Trophoblast cell (in vitro differentiated cells and primary cell): ENCODE results near the gene SLC24A4.

Experiments used
- DNase-seq, 2 donors: peaks; one replicate each; pipeline ENCODE4 v3.0.0-alpha.2; 2016
- H2AFZ ChIP-seq: 2 replicates; pipeline ENCODE4 v1.6.1; 2013; ENCODE audit warnings: low read length, moderate library complexity, mild to moderate bottlenecking; ENCODE audit not compliant: insufficient read depth, poor library complexity
- H2AK5ac ChIP-seq: 2 replicates; pipeline ENCODE4 v1.6.1; 2013; ENCODE audit warnings: mild to moderate bottlenecking, low read length
- H2BK120ac ChIP-seq: 2 replicates; pipeline ENCODE4 v1.6.1; 2013; ENCODE audit warnings: low read length, mild to moderate bottlenecking, moderate library complexity; ENCODE audit not compliant: insufficient read depth, poor library complexity
- H2BK12ac ChIP-seq: 2 replicates; pipeline ENCODE4 v1.6.1; 2013; ENCODE audit warnings: mild to moderate bottlenecking, low read length, moderate library complexity
- H2BK5ac ChIP-seq: 2 replicates; pipeline ENCODE4 v1.6.1; 2013; ENCODE audit warnings: low read length, low read depth, moderate library complexity, mild to moderate bottlenecking; ENCODE audit not compliant: poor library complexity
- H3K14ac ChIP-seq: 2 replicates; pipeline ENCODE4 v1.6.1; 2013; ENCODE audit warnings: mild to moderate bottlenecking, low read length
- H3K18ac ChIP-seq: 2 replicates; pipeline ENCODE4 v1.6.1; 2013; ENCODE audit warnings: mild to moderate bottlenecking, low read length
- H3K23ac ChIP-seq: 2 replicates; pipeline ENCODE4 v1.6.1; 2013; ENCODE audit warnings: low read length
- H3K27ac ChIP-seq: 2 replicates; pipeline ENCODE4 v1.5.1; 2013; ENCODE audit warnings: low read depth, mild to moderate bottlenecking, inconsistent platforms, low read length, moderate library complexity
- H3K27me3 ChIP-seq: 2 replicates; pipeline ENCODE4 v1.6.1; 2013; ENCODE audit warnings: inconsistent platforms, mild to moderate bottlenecking, low read length, moderate library complexity; ENCODE audit not compliant: insufficient read depth
- H3K36me3 ChIP-seq, 2 experiments: 1 replicate in 1 of 2; 2 replicates in 1 of 2; pipeline ENCODE4 v1.6.1; 2013; ENCODE audit warnings: low read length in 2 of 2, mild to moderate bottlenecking in 2 of 2, moderate library complexity in 1 of 2; ENCODE audit not compliant: insufficient read depth in 2 of 2, control insufficient read depth in 1 of 2
- H3K4ac ChIP-seq: 2 replicates; pipeline ENCODE4 v1.6.1; 2013; ENCODE audit warnings: low read depth, mild to moderate bottlenecking, low read length, moderate library complexity
- H3K4me1 ChIP-seq, 2 experiments: 1 replicate in 1 of 2; 2 replicates in 1 of 2; pipeline ENCODE4 v1.6.1; 2013; ENCODE audit warnings: low read length in 2 of 2, mild to moderate bottlenecking in 2 of 2, moderate library complexity in 1 of 2; ENCODE audit not compliant: insufficient read depth in 2 of 2, control insufficient read depth in 1 of 2
- H3K4me2 ChIP-seq: 2 replicates; pipeline ENCODE4 v1.6.1; 2013; ENCODE audit warnings: inconsistent platforms, mild to moderate bottlenecking, low read length, moderate library complexity
- H3K4me3 ChIP-seq: 2 replicates; pipeline ENCODE4 v1.5.1; 2013; ENCODE audit warnings: mild to moderate bottlenecking, low read depth, low read length, inconsistent platforms
- H3K79me1 ChIP-seq: one replicate; pipeline ENCODE4 v1.6.1; 2013; ENCODE audit warnings: low read length
- H3K79me2 ChIP-seq: 2 replicates; pipeline ENCODE4 v1.6.1; 2013; ENCODE audit warnings: low read length, mild to moderate bottlenecking; ENCODE audit not compliant: control insufficient read depth, insufficient read depth, poor library complexity
- H3K9ac ChIP-seq: 2 replicates; pipeline ENCODE4 v1.6.1; 2013; ENCODE audit warnings: mild to moderate bottlenecking, low read length
- H3K9me3 ChIP-seq: 2 replicates; pipeline ENCODE4 v1.6.1; 2013; ENCODE audit warnings: low read depth, mild to moderate bottlenecking, control low read depth, inconsistent platforms, low read length; ENCODE audit not compliant: insufficient read depth
- H4K12ac ChIP-seq: 2 replicates; pipeline ENCODE4 v1.6.1; 2013; ENCODE audit warnings: low read depth, mild to moderate bottlenecking, low read length, moderate library complexity
- H4K8ac ChIP-seq: 2 replicates; pipeline ENCODE4 v1.6.1; 2013; ENCODE audit warnings: low read depth, mild to moderate bottlenecking, low read length, moderate library complexity
- H4K91ac ChIP-seq: one replicate; pipeline ENCODE4 v1.6.1; 2013; ENCODE audit warnings: low read depth, mild to moderate bottlenecking, low read length, moderate library complexity
- WGBS: extraction: QIAGEN DNeasy Blood & Tissue Kit; methylation state at CpG from one replicate; pipeline ENCODE4 v1.1.7; 2013; ENCODE audit warnings: missing lambda C conversion rate; ENCODE audit not compliant: insufficient read length, insufficient coverage; ENCODE audit errors: extremely low coverage; 5-methylcytosine and 5-hydroxymethylcytosine counted together

Gene SLC24A4

DNA sequence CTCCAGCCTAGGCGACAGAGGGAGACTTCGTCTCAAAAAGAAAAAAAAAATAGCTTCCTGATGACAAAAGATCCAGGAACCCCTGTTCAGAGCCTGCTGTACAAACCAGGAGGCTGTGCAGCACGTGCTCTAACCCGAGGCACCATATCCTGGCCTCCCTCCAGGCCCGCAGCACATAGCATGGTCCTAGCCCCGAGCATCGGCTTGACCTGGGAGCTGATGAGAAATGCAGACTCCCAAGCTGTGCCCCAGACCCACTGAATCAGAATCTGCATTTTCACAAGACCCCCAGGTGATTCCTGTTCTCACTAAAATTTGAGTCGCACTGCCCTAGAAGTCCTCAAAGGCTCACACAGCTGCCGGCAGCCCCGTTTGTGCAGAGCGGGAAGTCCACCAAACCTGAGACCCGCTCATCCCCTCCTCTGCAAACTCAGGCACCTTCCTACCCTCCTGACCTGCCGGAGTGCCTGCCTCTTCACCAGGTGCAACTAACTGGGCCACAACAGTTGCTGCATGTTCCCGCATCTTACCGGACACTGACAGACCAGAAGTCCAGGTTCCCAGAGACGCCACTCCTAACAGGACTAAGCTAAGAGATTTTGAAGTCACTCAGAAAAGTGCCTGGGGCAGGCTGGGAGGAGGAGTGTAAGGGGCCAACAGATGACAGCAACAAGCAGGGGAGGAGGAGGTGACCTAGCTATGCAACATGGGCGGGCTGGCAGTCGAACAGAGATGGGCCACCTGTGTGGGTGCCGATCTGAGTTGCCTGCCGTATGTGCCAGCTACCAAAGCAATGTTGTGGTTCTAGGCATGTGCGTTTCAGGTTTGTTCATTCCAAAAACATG lies 166.7 kb downstream of the SLC24A4 start:
- H3K9me3 ChIP-seq: no peaks in the 10 kb centered on the region
- no peak overlapping the region for H2AFZ ChIP-seq
- no peak overlapping the region for H3K4ac ChIP-seq
- H2BK120ac ChIP-seq: no peak overlapping the region
- no peaks in the 10 kb centered on the region for H3K79me2 ChIP-seq
- no peak overlapping the region for H4K8ac ChIP-seq
- H3K27me3 ChIP-seq: no peaks in the 10 kb centered on the region
- no peak overlapping the region for H2AK5ac ChIP-seq
- no peak overlapping the region for H2BK5ac ChIP-seq
- peak; percentile 68 to 81 for DNase-seq
- peaks cover 6 to 7% of the 10 kb centered on the region in 2 experiments for H3K4me1 ChIP-seq
- H3K36me3 ChIP-seq: no peaks in the 10 kb centered on the region
- no CpG with 5 or more reads among the region's 21 CpGs for WGBS
- H3K4me3 ChIP-seq: no peak overlapping the region
- H3K4me2 ChIP-seq: no peak overlapping the region
- no peak overlapping the region for H4K91ac ChIP-seq
- no peak overlapping the region for H3K23ac ChIP-seq
- no peak overlapping the region for H3K27ac ChIP-seq
- H2BK12ac ChIP-seq: no peak overlapping the region
- no peak overlapping the region for H3K9ac ChIP-seq
- H3K14ac ChIP-seq: no peak overlapping the region
- no peak overlapping the region for H4K12ac ChIP-seq
- no peak overlapping the region for H3K18ac ChIP-seq
- H3K79me1 ChIP-seq: no peaks in the 10 kb centered on the region

GRCh38 chr14:92490239-92490959 lies 167.4 kb downstream of the SLC24A4 start:
- H3K36me3 ChIP-seq: no peaks in the 10 kb centered on the region
- no peak overlapping the region for H2BK12ac ChIP-seq
- no peak overlapping the region for H3K4me2 ChIP-seq
- H2AK5ac ChIP-seq: no peak overlapping the region
- no peak overlapping the region for H3K4ac ChIP-seq
- DNase-seq: no peak
- no peak overlapping the region for H3K14ac ChIP-seq
- H2BK5ac ChIP-seq: no peak overlapping the region
- no CpG with 5 or more reads among the region's 17 CpGs for WGBS
- H3K23ac ChIP-seq: no peak overlapping the region
- no peak overlapping the region for H2AFZ ChIP-seq
- no peaks in the 10 kb centered on the region for H3K79me1 ChIP-seq
- no peak overlapping the region for H3K18ac ChIP-seq
- no peaks in the 10 kb centered on the region for H3K27me3 ChIP-seq
- H4K91ac ChIP-seq: no peak overlapping the region
- peaks cover 6 to 7% of the 10 kb centered on the region in 2 experiments for H3K4me1 ChIP-seq
- no peak overlapping the region for H3K27ac ChIP-seq
- no peaks in the 10 kb centered on the region for H3K9me3 ChIP-seq
- H4K12ac ChIP-seq: no peak overlapping the region
- H3K9ac ChIP-seq: no peak overlapping the region
- H4K8ac ChIP-seq: no peak overlapping the region
- no peak overlapping the region for H2BK120ac ChIP-seq
- no peak overlapping the region for H3K4me3 ChIP-seq
- H3K79me2 ChIP-seq: no peaks in the 10 kb centered on the region

DNA sequence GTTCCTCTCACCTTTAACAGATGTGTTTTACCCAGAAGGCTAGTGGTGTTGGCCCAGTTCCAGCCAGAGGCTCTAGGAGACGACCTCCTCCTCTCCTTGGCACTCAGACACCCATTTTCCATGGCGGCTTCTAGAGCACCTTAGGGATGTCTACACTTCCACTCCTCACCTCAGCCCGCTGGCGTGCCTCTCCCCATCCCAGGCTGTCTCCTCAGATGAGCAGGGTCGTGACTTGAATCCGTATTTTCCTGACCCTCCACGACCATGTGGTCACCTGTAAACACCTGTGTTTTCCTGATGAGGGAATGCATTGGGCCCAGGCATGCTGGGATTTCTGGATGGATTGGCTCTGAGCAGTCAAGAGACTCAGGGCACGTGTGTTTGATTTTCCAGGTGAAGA lies 168.8 kb downstream of the SLC24A4 start:
- Histone ChIP-seq H4K12ac (no peak overlapping the region), H4K8ac (no peak overlapping the region), H2AFZ (no peak overlapping the region), H3K4me1 (peaks cover 6 to 7% of the 10 kb centered on the region in 2 experiments), H3K9me3 (no peaks in the 10 kb centered on the region), H3K27me3 (no peaks in the 10 kb centered on the region), H4K91ac (no peak overlapping the region), H3K4me2 (no peak overlapping the region), H3K18ac (no peak overlapping the region), H3K14ac (no peak overlapping the region), H3K4ac (no peak overlapping the region), H3K27ac (no peak overlapping the region), H3K23ac (no peak overlapping the region), H3K79me2 (no peaks in the 10 kb centered on the region), H3K4me3 (no peak overlapping the region), H3K36me3 (no peaks in the 10 kb centered on the region), H2AK5ac (no peak overlapping the region), H2BK120ac (no peak overlapping the region), H3K9ac (no peak overlapping the region), H3K79me1 (no peaks in the 10 kb centered on the region), H2BK5ac (no peak overlapping the region), H2BK12ac (no peak overlapping the region)
- WGBS: no CpG with 5 or more reads among the region's 8 CpGs
- DNase-seq: no peak

GRCh38 chr14:92492258-92492657 lies 169.3 kb downstream of the SLC24A4 start:
- Histone ChIP-seq H4K8ac (no peak overlapping the region), H2BK12ac (no peak overlapping the region), H3K23ac (no peak overlapping the region), H3K14ac (no peak overlapping the region), H3K4me3 (no peak overlapping the region), H3K79me2 (no peaks in the 10 kb centered on the region), H3K79me1 (no peaks in the 10 kb centered on the region), H3K36me3 (no peaks in the 10 kb centered on the region), H2AK5ac (no peak overlapping the region), H3K4ac (no peak overlapping the region), H3K4me1 (peaks cover 6 to 7% of the 10 kb centered on the region in 2 experiments), H2AFZ (no peak overlapping the region), H3K18ac (no peak overlapping the region), H4K12ac (no peak overlapping the region), H3K9me3 (no peaks in the 10 kb centered on the region), H2BK5ac (no peak overlapping the region), H3K4me2 (no peak overlapping the region), H2BK120ac (no peak overlapping the region), H4K91ac (no peak overlapping the region), H3K9ac (no peak overlapping the region), H3K27me3 (no peaks in the 10 kb centered on the region), H3K27ac (no peak overlapping the region)
- no CpG with 5 or more reads among the region's 10 CpGs for WGBS
- peak in 1 of 2 donors; percentile 22 for DNase-seq
